ENCODE results near the gene MC5R.

The MC5R gene

DNA sequence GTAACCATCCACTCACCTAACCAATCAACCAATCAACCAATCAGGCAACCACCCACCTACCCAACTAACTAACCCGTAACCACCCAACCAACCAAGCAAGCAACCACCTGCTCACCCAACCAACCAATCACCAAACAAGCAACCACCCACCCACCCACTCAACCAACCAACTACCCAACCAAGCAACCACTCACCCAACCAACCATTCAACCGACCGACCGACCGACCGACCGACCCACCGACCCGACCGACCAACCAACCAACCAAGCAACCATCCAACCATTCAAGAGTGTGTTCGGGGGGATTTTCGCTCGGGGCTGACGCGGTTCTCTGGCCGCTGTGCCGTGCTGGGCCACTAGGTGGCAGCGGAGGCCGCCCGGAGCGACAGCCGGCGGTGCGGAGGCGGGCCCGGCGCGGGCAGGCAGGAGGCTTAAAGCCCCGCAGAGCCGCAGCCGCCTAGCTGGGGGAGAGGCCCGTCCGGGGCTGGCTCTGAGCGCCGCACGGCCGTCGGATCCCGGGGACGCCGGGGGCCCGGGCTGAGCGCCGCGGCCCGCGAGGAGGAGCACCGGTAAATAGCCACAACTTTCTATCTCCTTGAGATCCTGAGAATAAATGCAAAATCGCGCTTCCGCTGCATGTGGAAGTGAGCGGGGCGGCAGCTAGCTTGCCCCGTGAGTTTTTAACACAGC, at the start of gene MC5R:
Gene MC5R, plus strand, starts transcription at position 443 of the 689 bp plus-strand sequence. CDS start 1,617 bp downstream, outside the sequence.
- TF ChIP-seq, protein P1, sequence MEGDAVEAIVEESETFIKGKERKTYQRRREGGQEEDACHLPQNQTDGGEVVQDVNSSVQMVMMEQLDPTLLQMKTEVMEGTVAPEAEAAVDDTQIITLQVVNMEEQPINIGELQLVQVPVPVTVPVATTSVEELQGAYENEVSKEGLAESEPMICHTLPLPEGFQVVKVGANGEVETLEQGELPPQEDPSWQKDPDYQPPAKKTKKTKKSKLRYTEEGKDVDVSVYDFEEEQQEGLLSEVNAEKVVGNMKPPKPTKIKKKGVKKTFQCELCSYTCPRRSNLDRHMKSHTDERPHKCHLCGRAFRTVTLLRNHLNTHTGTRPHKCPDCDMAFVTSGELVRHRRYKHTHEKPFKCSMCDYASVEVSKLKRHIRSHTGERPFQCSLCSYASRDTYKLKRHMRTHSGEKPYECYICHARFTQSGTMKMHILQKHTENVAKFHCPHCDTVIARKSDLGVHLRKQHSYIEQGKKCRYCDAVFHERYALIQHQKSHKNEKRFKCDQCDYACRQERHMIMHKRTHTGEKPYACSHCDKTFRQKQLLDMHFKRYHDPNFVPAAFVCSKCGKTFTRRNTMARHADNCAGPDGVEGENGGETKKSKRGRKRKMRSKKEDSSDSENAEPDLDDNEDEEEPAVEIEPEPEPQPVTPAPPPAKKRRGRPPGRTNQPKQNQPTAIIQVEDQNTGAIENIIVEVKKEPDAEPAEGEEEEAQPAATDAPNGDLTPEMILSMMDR (conservative IDR thresholded peaks at IDR 0.05; ENCODE audit: low read depth, low read length), result peak; percentile 79
- DNase-seq (ENCODE audit: low read depth), result no peak
- peak within 1 kb of the TSS; percentile 29 for H3K4me3 ChIP-seq (ENCODE audit: low read length)

DNA sequence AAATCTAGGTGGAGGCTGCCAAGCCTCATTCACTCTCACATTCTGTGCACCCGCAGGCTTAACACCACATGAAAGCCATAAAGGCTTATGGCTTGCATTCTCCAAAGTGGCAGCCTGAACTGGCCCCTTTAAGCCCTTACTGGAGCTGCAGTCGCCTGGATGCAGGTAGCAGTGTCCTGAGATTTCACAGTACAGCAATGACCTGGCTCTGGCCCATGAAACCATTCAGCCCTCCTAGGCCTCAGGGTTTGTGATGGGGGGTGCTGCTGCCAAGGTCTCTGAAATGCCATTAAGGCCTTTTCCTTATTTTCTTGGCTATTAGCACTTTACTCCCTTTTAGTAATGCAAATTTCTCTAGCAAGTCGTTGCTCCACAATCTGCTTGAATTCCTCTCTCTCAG, 48.9 kb upstream of the MC5R start:
- no peak for DNase-seq (ENCODE audit: low read depth)
- TF ChIP-seq, protein P1 (conservative IDR thresholded peaks at IDR 0.05; ENCODE audit: low read depth, low read length), result no peak
- no peak overlapping the region for H3K4me3 ChIP-seq (ENCODE audit: low read length)

- TF ChIP-seq, protein P1 (conservative IDR thresholded peaks at IDR 0.05; ENCODE audit: low read depth, low read length), result no peak
- H3K4me3 ChIP-seq (ENCODE audit: low read length), result no peak overlapping the region
- DNase-seq (ENCODE audit: low read depth), result no peak
These were observed 32.8 kb upstream of the MC5R start for GRCh38 chr18:13791181-13791580.

DNA sequence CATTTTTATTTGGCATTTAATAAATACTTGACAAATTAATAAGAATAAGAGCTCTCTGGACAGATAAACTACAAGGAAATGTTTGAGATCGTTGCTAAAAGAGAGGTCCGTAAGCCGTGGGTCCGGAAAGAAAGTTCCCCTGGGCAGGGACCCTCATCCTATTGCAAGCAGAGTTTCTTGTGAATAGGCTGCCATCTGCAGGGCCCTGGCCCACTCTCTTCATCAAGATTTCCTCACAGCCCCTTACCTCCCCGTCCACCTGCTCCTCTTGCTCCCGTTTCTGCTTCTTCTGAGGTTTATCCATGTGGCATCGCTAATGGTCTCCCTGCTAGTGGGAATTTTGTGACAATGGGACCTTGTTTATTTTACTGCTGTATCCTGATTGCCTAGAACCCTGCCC, 30.1 kb upstream of the MC5R start:
- no peak for DNase-seq (ENCODE audit: low read depth)
- TF ChIP-seq, protein P1 (conservative IDR thresholded peaks at IDR 0.05; ENCODE audit: low read depth, low read length), result no peak
- H3K4me3 ChIP-seq (ENCODE audit: low read length), result no peak overlapping the region

- TF ChIP-seq, protein P1 (conservative IDR thresholded peaks at IDR 0.05; ENCODE audit: low read depth, low read length), result no peak
- no peak overlapping the region for H3K4me3 ChIP-seq (ENCODE audit: low read length)
- no peak for DNase-seq (ENCODE audit: low read depth)
These were observed 27.4 kb upstream of the MC5R start for GRCh38 chr18:13796515-13796914.

GRCh38 chr18:13797157-13797611, 26.8 kb upstream of the MC5R start:
- H3K4me3 ChIP-seq (ENCODE audit: low read length), result no peak overlapping the region
- DNase-seq (ENCODE audit: low read depth), result no peak
- TF ChIP-seq, protein P1 (conservative IDR thresholded peaks at IDR 0.05; ENCODE audit: low read depth, low read length), result no peak

GRCh38 chr18:13799396-13799795, 24.6 kb upstream of the MC5R start:
- H3K4me3 ChIP-seq (ENCODE audit: low read length), result no peak overlapping the region
- no peak for DNase-seq (ENCODE audit: low read depth)
- TF ChIP-seq, protein P1 (conservative IDR thresholded peaks at IDR 0.05; ENCODE audit: low read depth, low read length), result no peak
